Fibroblast of skin of back (primary cell): ENCODE data around the gene WDR93.
"Not testable (repeated sequence)": the region's sequence is repeated elsewhere in the genome, so short reads cannot be mapped to it uniquely, and the experiment has no call there.

Source experiments
- DNase-seq: peaks from one replicate; pipeline ENCODE4 v3.0.0-alpha.2; 2013

Gene WDR93

DNA sequence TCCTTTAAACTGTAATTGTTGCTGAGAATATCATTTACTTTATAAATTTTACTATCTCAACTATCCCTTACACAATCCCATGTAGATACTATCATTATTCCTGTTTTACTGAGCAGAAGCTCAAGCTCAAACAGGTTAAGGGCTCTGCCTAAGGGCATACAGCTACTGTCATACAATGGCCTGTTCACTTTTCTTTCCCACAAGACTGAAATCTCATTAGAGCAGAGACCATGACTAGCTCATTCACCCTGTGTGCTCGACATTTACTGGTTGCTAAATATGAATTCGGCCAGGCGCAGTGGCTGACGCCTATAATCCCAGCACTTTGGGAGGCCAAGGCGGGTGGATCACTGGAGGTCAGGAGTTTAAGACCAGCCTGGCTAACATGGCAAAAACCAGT is 83.9 kb downstream of the WDR93 start:
- no peak for DNase-seq

DNA sequence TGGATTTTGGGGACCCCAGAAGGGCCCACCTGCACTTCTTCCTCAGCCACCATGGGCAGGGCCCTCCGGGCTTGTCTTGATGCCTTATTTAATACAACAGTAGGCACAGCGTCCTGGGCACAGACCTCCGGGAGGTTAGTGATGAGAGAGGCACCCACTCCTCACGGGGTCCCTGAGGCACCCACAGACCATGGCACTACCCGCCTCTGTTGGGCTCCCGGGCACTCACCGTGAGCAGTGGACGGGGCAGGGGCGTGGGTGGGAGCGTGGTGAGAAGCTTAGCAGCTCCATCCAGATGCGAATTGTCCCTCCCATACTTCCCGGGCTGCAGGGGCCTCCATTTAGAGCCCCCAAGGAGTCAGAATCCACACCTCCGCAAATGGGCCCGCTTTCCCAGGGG is 85.2 kb downstream of the WDR93 start:
- DNase-seq: no peak

DNA sequence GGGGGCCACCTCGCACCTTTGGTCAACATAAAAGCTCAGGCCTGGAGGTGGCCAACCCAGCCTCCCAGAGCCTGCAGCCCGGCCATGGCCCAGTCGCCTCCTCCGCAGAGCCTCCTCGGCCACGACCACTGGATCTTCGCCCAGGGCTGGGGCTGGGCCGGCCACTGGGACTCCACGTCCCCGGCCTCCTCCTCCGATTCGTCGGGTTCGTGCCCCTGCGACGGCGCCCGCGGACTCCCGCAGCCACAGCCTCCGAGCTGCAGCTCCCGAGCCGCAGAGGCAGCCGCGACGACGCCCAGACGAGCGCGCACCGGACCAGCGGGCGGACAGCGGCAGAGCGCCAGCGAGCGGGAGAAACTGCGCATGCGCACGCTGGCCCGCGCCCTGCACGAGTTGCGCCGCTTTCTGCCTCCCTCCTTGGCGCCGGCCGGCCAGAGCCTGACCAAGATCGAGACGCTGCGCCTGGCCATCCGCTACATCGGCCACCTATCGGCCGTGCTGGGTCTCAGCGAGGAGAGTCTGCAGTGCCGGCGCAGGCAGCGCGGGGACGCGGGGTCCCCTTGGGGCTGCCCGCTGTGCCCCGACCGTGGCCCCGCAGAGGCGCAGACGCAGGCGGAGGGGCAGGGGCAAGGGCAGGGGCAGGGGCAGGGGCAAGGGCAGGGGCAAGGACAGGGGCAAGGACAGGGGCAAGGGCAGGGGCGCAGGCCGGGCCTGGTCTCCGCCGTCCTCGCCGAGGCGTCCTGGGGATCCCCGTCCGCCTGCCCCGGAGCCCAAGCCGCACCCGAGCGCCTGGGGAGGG is 85.9 kb downstream of the WDR93 start, which contains the start of gene MESP2:
Gene MESP2, plus strand, starts transcription at position 59 of the 799 bp plus-strand sequence. Its CDS starts 26 bp downstream, at position 85.
- DNase-seq: peak; percentile 78

DNA sequence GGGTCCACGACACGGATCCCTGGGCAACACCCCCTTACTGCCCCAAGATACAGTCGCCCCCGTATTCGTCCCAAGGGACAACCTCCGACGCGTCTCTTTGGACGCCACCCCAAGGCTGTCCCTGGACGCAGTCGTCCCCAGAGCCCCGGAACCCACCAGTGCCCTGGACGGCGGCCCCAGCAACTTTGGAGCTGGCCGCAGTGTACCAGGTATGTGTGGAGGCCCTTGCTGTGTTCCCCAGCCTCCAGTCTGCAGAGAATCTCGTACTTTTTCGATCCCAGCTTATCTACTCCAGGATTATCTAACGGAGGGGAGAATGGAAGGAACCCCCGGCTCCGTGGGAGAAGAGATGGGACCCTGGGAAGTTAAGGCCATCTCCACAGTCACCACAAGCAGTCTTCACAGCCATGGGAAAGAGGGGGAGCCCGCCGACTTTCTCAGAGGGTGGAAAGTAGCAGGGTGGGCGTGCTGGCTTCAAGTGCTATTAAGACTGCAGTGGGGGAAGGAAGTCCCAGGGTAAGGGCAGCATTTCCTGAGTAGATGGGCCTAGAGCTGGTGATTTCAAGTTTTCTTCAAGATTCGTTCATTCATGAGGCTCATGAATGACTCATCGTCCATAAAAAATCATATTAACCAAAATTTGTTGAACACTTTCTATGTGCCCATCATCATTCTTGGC is 86.6 kb downstream of the WDR93 start:
- DNase-seq: no peak

DNA sequence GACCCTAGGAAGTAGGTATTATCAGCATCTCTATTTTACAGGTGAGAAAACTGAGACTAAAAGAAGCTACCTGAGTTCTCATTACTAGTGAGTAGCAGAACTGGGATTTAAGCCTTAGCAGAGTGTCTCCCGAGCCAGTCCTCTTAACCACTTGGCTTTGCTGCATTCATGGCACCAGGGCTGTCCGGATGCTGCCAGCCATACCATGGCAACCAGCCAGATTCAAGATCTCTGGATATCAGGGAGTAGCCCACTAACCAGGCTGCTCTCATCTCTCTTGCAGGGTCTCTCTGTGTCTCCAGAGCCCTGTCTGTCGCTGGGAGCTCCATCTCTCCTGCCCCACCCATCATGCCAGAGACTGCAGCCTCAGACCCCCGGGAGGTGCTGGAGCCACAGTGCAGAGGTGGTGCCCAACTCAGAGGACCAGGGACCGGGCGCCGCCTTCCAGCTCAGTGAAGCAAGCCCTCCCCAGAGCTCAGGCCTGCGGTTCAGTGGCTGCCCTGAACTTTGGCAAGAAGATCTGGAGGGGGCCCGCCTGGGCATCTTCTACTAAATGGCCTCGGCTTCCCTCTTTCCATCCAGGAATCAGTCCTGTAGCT is 87.3 kb downstream of the WDR93 start:
- DNase-seq: no peak

DNA sequence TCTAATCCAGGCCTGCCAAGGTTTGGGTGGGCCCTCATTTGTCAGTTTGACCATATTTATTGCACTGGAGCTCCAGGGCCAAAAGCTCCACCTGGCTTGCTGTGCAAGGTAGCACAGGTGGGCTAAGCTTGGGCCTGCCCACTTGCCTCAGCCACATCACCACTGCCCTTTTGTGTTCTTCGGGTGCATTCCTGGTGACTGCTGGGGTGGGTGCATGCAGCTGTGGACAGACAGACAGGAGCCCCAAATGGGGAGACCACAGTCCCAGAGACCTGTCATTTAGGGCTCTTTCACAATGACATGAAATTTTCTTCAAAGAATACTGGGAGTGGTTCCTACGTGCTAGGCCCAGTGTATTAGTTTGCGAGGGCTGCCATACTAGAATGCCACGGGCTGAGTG is 88.2 kb downstream of the WDR93 start:
- DNase-seq: no peak

DNA sequence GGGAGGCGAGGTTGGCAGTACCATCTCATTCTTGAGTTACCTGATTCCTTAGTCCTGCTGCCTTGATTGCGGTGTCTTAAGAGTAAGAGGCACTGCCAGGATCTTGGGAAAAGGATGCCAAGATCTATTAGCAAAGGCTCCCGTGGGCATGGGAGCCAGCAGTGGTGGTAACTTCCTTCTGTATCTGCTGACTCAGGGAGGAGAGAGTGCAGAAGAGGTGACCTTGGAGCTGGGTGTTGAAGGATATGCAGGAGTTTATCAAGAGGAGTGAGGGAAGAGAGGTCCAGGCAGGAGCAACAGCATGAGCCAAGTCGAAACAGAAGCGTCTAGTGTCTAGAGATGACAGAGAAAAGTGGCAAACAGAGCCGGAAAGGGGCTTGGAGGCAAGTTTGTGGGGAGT is 90.0 kb downstream of the WDR93 start:
- no peak for DNase-seq

DNA sequence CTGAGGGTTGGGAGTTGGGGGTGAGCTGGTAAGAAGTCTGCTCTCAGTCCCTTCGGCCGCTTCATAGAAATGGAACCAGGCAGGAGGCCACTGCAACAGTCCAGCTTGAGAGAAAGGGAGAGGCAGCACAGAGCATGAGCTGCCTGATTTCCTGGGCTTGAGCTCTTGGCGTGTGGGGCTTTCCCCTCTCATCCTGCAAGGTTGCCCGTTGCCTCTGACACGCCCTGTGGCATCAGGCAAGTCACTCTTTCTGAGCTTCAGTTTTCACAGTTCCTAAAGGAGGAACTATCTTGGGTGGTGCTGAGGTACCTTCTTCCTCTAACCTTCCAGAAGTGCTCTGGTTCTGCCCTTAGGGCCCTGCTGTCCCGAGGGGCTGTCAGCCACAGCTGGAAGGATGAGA is 90.4 kb downstream of the WDR93 start:
- DNase-seq: no peak

DNA sequence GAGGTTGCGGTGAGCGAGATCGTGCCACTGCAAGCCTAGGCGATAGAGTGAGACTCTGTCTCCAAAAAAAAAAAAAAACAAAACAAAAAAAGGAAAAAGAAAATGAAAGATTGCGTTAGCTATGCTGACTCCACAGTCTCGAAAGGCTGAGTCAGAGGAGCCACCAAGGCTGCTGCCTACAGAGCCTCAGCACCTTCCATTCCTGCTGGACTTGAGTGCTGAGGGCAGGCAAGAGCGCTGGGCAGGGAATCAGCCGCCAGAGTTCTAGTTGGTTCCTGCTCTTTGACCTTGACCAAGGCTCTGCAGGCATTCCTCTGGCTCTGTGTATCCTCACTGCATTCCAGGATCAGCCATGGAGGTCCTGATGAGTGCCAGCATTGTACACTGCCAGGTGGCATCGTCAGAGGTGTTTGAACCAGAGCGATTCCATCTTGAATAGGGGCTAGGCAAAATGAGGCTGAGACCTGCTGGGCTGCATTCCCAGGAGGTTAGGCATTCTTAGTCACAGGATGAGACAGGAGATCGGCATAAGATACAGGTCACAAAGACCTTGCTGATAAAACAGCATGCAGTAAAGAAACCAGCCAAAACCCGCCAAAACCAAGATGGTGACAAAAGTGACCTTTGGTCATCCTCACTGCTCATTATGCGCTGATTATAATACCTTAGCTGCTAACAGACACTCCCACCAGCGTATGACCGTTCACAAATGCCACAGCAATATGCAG is 91.4 kb downstream of the WDR93 start:
- DNase-seq: peak; percentile 49

DNA sequence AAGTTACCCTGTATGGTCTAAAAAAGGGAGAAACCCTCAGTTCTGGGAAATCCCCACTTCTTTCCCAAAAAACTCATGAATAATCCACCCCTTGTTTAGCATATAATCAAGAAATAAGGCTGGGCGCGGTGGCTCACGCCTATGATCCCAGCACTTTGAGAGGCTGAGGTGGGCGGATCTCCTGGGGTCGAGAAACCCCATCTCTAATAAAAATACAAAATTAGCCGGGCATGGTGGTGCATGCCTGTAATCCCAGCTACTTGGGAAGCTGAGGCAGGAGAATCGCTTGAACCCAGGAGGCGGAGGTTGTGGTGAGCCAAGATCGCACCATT is 92.0 kb downstream of the WDR93 start:
- not testable (repeated sequence) for DNase-seq

DNA sequence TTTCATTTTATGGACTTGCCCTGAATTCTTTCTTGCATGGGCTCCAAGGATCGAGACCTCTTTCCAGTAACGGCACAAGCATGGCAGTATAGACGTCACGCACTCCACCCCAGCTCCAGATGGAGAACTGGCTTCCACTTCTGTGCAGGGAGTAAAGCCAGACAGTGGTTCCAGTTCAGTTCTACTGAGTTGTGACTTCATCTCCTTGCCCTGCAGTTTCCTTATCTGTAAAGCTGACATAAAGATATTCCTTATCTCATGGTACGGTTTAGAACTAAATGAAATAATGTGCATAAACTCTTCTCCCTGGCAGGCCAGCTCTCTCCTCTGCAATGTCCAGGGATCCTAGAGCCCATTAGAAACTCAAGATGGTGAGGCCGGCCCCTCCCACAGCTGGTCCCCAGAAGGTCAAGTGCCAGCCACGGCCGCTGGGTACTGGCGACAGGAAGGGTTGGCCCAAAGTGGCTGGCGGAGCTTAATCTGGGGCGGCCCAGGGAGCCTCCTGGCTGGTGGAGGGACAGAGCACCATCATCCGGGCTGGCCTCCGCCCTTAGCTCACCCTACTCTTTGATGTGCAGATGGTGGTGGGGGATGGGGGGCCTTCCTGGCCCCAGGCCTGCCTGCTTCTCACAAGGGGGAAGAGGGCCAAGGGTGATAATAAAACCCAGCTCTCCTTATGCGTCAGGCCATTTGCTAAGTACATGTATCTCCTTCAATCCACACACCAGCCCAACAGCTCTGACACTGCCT is 92.7 kb downstream of the WDR93 start:
- no peak for DNase-seq

DNA sequence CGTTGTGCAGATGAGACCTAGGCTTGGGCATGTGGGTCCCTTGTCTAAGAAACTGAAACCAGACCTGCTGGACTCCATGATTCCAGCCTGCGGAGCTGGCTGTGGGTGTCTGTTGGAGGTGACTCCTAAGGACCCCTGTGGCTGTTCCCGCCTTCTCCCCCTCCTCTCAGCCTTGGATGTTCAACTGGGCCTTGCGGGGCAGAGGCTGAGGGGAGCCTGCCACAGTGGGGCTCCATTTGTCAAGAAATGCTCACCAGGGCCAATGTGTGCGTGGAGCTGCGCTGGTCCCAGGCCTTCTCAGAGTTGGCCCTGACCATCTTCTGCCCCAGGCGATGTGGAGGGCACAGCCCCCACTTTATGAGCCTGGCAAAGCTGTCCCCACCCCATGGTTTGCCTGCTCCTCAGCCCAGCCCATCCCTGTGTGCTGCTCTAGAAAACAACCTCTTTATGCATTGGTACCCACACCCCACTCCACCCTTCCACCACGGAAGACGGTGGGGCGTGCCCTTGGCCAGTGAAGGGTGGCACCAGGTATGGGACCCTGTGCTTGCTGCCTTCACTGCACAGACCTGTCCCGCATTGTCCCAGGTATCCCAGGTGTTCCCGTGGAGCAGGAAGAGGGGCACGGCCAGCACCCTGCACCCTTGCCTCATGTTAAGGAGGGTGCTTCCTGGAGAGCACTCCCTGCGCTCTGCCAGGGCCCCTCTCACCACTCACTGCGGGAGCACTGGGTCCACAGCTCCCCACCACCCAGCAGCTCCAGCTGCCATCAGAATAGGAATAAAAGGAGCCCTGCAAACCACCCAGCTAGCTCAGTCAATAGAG is 93.5 kb downstream of the WDR93 start:
- no peak for DNase-seq

DNA sequence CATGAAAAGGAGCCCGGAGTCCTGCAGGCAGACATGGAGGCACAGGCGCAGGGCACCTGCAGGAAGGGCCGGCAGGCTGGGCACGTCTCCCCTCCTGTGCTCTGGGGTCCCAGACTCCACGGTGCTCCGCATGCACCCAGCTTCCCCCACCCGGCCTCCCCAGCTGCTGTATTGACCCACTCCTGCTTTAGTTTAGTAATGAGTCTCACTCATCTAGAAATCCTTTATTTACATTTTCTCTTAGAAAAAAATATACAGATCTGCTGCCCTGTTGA is 94.0 kb downstream of the WDR93 start:
- DNase-seq: no peak

DNA sequence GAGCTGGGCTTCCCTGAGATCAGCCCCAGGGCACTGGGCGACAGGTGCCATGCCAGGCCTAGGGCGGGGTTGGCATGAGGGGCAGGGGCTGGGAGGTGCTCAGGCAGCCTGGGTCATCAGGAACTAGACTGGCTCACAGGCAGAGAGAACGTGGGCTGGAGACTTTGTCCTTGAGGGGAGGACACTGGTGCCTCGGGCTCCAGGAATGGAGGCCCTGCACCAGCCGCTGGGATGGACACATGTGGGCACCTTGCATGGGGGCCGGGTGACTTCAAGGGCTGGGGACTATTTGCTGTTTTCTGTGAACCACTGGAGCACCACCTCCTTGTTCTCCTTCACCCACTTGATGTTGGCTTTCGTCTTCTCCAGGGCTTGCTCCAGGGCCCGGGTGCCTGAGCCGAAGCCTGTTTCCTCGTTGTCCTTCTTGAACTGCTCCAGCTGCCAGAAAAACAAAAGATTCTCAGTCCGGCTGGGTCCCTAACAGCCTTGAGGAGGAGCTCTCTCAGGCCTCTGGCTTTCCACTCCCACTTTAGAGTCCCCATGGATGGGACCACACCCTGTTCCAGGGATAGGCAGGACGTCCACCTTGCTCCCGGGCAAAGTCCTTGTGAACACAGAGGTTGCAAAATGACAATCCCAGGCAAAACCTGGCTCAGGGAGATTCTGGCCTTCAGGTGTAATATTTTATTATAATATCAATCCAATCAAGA is 94.6 kb downstream of the WDR93 start:
- DNase-seq: no peak

DNA sequence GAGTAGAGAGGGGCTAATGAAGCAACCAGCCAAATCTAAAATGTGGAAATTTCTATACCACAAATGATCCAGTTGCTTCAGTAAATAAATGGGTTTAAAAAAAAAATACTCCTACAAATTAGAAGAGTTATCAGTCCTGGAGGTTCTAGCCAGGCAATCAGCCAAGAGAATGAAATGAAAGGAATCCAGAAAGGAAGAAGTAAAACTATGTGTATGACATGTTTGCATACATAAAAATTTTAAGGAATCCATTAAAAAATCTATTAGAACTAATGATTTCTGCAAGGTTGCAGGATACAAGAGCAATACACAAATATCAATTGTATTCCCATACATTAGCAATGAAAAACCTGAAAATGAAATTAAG is 95.1 kb downstream of the WDR93 start:
- peak; percentile 59 for DNase-seq

DNA sequence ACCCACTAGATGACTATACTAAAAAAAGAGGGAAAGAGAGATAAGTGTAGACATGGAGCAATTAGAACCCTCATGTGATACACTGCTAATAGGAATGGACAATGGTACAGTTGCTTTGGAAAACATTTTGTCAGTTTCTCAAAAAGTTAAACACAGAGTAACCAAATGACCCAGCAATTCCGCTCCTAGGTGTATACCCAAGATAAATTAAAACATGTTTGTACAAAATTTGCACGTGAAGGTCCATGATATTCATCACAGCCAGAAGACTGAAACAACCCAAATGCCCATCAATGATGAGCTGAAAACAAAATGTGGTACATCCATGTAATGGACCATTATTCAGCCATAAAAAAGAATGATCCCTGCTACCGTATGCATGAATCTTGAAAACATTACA is 97.3 kb downstream of the WDR93 start:
- DNase-seq: no peak

DNA sequence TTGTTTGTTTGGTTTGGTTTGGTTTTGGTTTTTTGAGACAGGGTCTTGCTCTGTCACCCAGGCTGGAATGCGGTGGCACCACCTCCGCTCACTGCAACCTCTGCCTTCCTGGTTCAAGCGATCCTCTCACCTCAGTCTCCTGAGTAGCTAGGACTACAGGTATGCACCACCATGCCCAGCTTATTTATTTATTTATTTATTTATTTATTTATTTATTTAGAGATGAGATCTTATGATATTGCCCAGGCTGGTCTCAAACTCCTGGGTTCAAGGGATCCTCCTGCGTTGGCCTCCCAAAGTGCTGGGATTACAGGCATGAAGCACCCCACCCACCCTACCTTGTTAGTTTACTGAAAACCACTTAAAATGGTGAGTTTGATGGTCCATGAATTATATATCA is 98.0 kb downstream of the WDR93 start:
- DNase-seq: not testable (repeated sequence)

DNA sequence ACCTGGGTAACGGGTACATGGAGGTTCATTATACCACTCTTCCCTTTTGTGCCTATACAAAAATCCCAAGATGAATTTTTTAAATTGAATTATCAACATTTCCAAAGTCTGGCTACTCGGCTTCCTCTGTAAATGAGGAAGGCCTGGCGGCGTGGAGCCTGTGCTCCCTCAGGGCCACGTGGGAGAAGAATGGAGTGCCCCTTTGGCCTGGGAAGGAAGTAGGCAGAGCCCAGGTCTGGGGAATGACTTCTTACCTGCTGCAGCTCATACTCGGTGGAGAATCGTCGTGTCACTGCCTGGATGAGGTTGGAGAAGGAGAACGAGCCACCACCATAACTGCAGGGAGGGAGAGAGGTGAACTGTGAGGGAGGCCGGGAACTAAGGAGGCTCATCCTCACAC is 99.6 kb downstream of the WDR93 start:
- no peak for DNase-seq

DNA sequence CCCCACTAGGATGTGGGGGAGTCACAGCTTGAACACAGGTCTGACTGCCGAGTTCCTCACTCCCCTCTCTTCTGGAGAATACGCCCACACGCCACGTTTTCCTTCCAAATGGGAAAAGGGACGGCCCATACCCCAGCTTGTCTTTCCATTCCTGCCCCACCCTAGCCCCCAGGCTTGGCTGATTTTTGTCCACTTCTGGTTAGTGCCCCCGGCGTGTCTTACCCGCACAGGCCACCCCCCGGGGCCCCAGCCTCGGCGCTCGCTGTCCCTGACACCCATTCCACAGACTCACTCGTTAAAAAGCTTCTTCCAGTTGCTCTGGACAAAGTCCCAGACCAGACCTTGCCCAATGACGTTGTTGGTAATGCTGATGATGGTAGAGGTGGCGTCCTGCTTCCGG is 100.0 kb downstream of the WDR93 start:
- DNase-seq: no peak

DNA sequence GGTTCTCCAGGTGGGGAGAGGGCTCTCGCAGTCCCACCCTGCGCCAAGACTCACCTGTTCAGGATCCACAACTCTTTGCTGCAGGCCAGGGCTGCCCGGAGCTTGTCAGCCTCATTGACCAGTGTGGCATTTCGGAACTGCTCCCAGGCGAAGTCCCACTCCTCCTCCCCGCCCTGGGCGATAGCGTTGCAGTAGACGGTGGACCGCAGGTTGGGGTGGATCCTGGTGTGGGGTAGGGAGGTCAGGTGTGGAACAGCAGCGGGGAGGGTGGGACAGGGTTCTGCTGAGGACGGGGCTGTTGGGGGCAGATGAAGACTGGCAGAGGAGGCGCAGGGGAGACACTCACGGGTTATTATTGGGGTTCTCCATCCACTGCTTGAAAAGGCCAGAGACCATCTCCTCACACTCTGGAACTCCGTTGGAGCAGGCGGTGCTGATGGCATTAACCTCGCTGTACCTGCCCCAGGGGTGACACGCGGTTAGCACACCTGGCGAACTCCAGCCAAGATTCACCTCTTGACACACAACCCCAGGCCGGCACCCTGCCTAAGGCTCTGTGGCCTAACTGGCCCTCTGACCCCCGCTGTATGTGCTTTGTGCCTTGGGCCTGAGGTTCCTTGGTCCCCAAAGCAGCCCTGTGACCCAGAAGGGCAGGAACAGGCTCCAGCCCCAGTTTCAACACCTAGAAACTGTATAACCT is 101.6 kb downstream of the WDR93 start:
- no peak for DNase-seq
